ENCODE data around the gene TFF1.
A peak's percentile ranks its signal among the peaks of the same experiment; 100 is the strongest.

GRCh38 chr21:42337830-42338728 lies 28.3 kb downstream of the TFF1 start:
- TF ChIP-seq, protein P1, sequence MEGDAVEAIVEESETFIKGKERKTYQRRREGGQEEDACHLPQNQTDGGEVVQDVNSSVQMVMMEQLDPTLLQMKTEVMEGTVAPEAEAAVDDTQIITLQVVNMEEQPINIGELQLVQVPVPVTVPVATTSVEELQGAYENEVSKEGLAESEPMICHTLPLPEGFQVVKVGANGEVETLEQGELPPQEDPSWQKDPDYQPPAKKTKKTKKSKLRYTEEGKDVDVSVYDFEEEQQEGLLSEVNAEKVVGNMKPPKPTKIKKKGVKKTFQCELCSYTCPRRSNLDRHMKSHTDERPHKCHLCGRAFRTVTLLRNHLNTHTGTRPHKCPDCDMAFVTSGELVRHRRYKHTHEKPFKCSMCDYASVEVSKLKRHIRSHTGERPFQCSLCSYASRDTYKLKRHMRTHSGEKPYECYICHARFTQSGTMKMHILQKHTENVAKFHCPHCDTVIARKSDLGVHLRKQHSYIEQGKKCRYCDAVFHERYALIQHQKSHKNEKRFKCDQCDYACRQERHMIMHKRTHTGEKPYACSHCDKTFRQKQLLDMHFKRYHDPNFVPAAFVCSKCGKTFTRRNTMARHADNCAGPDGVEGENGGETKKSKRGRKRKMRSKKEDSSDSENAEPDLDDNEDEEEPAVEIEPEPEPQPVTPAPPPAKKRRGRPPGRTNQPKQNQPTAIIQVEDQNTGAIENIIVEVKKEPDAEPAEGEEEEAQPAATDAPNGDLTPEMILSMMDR (IDR thresholded peaks at IDR 0.05; ENCODE audit: low read length) = peak; percentile 65
- TF ChIP-seq EZH2 (optimal IDR thresholded peaks at IDR 0.05; ENCODE audit: low read depth, low read length) = no peak
- no peak for TF ChIP-seq EZH2phosphoT487 (IDR thresholded peaks at IDR 0.05; ENCODE audit: low read length)
